OCI-M2 (cell line): Measurements from ENCODE around the gene WBP1.
"Not testable (repeated sequence)": the region's sequence is repeated elsewhere in the genome, so short reads cannot be mapped to it uniquely, and the experiment has no call there.

ENCODE experiments used
- DNase-seq: peaks from one replicate; lab custom pipeline; 2025; ENCODE audit not compliant: unreplicated experiment; lab: John Stamatoyannopoulos, UW

WBP1 gene

DNA sequence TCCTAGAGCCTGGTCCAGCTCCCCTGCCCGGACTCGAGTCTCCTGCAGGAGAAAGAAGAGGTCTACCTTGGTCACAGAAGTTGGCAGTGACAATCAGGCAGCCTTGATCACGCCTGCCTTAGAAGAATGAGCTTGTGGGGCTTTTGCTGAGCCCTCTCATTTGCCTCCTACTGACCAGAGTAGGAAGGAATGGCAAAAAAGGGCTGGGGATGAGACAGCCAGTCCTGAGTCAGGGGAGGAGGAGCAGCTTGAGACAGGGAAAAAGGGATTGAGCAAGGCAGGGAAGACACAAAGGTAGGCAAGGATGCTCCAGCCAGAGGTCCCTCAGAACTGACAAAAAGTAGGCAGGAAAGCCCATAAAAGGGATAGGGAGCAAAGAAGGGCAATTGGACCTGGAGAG lies 30.7 kb upstream of the WBP1 start:
- DNase-seq: no peak

DNA sequence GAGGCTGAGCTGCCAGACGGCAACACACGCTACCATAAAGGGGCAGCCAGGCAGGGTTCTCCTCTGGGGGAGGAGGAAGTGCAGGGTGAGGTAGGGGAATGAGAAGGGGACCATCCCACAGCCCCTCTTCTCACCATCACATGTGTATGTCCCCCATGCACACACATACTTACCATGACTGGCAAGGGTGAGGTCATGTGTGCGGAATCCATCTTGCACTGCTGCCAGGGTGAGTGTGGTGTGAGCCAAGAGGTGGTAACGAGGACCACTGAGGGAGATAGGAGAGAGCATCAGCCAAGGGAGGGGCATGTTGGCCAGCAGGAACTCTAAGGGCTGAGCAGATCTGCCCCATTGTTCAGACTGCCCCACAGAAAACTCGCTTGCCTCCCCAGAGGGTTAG lies 29.6 kb upstream of the WBP1 start:
- no peak for DNase-seq

DNA sequence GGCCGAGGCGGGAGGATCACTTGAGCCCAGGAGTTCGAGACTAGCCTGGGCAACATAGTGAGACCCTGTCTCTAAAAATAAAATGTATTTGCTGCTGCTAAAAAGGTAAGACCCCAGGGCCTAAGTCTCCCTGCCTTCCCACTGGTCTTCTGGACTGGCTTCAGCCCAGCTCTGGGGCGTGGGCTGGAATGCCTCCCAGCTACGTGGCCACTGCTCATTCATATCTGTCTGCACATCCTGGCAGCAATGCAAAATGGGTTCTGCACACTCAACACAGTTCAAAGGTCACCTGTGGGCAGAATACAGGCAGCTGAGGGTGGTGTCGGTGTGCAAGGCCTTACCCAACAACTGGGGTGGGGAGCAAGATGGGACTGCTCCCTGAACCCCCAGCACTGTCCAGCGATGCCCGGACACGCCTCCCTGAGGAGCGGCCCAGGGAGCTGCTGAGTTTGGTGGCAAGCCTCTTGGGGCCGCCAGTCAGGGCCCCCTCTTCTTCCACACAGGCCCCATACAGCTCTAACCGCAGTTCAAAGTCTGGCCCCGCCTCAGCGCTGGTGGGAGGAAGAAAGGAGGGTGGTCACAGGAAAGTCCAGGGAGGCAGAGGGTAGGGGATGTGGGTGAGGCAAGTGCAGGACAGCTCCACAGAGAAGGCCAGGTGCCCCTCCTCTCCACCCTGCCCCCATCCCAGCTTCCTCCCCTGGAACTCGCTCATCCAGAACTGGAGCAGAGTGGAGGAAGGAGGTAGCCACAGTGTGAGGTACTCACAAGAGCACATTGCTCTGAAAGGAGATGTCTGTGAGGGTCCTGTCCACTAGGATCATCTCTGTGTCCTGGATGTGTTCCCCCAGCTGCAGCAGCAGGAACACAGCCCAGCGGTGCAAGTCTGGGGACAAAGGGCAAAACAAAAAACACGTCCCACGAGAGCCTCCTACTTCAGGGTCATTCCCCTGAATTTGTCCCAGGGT lies 28.5 kb upstream of the WBP1 start:
- DNase-seq: no peak

DNA sequence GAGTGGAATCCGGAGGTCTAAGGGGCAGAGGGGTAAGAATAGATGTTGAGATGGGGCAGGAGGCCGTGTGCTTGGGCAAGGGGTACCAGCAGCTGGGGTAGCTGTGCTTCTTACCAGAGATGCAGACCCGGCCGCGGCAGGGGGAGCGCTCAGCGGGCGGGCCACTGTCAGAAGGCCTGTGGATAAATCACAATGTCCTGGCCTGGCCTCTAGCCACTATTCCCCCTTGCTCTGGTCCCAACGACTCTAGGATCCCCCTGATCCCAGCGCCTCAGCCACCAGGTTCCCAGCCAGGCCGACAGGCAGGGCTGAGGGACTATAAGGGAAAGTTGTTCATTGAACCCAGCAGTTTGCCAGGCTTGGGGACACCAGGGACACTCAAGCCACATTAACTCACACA lies 27.7 kb upstream of the WBP1 start:
- DNase-seq: no peak

DNA sequence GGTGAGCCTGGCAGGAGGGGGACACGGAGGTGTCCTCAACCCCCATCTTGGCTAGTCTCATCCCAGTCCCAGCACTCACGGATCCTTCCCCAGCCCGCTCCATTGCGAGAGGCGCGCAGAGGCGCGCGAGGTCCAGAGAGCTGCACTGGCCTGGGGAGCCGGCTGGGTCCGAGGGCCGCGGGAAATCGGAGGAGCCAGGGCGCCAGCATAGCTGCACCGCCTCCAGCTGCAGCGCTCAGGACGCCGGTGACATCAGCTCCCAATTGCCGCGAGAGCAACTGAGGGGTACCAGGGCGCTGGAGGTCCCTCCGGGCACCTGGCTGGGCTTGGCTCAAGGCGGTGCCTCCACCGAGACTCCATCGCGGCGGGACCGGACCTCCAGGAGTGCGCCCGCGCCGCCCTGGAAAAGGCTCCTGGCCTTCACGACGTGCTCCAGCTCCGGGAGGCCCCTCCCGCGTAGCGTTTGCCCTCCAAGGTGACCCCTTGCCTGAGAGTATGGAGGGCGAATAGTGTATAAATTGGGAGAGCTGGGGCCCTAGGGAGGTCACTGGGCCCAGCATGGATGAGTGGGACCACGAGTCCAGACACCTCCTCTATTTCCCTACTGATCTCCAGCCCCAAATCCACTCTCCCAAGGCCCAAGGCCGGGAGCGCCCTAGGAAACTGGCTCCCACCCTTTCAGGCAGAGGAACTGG lies 22.0 kb upstream of the WBP1 start:
- no peak for DNase-seq

DNA sequence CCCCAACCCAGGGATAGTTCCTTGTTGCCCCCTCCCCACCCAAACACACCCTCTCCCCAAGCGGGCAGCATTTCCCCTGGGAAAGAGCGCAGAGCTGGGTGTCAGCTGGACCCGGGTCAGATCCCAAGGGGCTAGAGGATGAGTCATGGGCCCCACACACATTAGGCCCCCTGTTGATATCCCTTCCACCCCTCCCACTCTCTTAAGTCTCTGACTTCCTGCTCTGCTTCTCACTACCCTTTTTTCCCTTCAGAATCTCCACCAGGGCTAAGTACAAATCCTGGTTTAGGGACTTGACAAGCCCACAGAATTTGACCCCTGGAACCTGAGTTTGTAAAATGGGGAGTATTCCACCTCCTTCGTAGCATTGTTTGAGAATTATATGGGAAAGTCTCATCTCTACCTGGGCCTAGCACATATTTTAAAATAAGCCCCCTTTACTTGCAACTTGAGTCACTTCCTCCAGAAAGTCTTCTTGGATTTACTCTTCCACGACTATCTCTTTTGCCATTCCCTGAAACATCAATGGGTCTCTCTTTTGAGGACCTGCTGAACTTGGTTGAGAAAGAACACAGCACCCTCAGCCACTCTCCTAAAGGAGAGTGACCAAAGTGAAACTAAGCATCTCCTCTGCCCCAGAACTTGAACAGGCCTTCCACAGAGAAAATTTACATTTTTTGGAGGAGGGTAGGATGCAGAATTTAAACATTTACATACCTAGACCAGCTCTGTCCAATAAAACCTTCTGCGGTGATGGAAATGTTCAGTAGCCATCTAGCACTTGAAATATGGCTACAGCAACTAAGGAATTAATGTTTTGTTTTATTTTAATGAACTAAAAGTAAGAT lies 21.2 kb upstream of the WBP1 start:
- DNase-seq: no peak

DNA sequence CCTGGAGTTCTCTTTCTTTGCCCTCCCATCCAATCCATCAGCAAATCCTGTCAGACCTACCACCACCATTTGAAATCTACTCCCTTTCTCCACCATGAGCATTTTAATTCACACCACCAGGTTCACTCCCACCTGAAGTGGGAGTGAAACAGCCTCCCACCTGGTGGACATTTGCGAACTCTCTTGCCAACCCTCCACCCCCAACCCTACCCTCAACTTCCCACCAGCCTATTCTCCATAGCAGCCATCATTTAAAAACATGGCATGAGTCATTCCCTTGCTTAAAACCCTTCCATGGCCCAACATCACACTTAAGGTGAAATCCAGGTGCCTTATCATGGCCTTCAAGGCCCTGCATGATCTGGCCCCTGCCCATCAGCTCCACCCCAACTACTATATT lies 20.0 kb upstream of the WBP1 start:
- DNase-seq: no peak

DNA sequence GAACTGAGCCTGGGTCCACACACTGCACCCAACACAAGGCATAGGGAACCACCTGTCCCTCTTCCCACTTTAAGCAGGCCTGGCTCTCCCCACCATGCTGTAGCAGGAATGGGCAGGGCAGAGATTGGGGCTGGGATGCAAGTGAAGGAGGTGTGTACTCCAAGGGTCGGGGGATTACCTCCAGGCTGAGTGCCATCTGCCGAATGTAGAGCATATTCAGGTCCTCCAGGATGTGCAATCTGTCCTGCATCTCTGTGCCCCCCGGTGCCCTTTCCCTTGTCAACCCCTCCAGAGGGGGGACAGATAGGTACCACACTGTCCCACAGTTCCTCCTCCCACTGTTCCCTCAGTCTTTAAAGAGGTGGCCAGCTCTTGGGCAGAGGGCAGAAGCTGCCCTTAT lies 18.9 kb upstream of the WBP1 start:
- no peak for DNase-seq

DNA sequence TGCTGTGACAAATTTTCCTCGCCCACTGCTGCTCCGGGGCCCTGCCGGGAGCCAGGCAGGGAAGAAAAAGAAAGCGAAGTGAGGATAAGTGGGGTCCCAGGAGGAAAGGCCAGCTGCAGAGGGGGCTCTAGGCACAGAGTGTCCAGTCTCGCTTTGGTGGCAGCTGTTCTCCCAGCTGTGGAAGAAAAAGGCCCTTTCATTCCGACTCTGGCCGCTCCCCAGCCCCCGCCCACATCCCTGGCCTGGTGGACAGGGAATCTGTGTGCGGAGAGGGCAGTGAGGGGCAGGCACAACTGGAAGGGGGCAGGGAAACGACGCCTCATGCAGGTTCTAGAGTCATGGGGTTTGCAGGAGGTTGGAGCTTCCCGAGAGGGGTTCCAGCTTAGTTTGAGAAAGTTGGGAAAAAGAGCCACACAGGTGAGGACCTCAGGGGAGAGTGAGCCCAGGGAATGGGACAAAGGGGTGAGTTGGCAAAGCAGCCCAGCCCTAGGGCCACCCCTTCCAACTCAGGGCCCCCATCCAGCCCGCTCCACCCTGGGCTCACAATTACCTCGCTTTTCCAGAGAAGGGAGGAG lies 18.3 kb upstream of the WBP1 start:
- no peak for DNase-seq

DNA sequence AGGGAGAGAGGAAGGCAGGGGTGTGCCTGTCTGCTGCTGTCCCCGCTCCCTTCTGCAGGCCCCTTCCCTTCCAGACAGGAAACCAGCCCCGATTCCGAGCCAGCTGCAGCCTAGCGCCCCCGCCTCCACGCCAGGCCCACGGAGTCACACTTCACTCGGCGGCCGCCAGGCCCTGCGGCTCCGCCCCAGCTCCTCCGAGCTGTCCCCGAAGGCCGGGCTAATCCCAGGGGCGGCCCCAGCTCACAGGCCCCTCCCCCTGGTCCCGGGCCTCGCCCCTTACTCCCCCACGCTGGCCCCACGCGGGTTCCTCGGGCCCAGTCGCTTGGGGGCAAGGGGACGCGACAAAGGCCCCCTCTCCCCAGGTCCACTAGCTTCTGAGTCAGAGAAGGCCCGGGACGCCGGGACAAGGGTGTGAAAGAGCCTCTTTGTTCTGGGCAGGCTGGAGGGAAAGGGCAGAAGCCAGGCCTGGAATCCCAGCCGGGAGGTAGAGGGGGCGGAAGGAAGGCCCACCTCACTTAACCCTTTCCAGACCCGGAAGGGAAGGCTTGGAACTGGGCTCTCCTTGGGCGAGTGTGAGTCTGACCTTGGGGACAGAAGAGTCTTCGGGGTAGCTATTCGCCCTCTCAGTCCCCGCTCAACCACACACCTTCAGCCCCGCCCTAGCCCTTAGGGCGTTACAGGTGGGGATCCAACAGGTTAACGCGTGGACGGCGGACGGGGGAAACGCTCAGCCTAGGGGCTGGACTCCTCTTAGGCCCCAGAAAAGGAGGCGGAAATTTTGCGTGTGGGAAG lies 17.7 kb upstream of the WBP1 start:
- no peak for DNase-seq

DNA sequence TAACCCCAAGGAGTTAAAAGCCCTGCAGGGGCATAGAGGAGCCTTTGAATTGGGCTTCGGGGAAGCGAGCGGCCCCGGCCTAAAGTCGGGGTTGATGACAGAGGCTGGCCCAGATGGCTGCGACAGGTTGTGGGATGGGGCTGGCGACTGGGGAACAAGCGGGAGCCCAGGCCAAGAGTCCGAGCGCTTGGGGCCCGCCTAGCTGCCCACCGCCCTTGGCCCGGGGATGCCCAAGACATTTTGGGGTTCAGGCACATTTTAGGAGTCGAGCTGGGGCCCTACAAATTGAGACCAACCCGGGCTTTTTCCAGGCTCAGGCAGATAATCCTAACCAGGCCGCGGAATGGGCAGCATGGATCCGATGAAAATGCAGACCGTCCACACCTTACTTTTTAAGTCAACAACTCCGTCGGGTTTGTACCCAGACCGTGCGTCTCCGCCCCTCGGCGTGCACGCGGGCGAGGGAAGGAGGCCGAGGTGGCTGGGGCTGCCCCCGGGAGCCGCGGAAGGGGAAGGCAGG lies 17.0 kb upstream of the WBP1 start:
- no peak for DNase-seq

DNA sequence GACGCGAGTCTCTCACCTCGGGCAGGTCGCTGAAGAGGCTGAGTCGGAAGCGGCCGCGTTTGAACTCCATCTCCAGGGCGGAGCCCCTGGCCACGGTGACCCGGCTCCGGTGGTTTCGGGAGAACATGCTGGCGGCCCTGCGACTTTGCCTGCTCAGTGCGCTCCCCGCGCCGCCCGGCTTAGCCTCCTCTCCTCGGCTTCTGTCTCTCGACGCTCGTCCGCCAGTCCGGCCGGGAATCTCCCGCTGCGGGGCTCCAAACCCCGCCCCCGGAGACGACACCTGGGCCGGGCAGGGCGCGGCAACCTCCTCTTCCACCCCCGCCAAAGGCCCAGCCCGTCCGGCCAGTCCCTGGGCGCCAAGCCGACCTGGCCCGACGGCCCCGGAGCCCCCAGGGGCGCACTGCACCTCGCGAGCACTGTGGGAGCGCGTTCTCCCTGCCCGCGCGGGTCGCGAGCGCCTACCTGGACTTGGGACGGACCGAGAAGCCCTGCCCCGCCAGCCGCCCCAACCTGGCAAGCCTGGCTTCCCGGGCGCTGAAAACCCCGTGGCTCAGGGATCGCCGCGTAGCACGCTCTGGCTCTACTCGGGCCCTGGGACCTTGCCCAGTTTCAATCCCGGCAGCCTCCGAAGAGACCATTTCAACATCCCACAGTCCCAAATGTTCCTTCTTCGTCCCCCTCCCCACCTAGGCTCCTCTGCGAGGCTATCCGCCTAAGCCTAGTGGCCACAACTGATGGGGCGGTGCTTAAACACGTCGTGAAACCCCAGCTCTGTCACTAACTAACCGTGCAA lies 16.4 kb upstream of the WBP1 start, which contains the start of gene RTKN:
RTKN (minus strand) TSS at position 248 of the 793 bp plus-strand sequence; CDS start at position 127, 121 bp downstream.
- DNase-seq: no peak

DNA sequence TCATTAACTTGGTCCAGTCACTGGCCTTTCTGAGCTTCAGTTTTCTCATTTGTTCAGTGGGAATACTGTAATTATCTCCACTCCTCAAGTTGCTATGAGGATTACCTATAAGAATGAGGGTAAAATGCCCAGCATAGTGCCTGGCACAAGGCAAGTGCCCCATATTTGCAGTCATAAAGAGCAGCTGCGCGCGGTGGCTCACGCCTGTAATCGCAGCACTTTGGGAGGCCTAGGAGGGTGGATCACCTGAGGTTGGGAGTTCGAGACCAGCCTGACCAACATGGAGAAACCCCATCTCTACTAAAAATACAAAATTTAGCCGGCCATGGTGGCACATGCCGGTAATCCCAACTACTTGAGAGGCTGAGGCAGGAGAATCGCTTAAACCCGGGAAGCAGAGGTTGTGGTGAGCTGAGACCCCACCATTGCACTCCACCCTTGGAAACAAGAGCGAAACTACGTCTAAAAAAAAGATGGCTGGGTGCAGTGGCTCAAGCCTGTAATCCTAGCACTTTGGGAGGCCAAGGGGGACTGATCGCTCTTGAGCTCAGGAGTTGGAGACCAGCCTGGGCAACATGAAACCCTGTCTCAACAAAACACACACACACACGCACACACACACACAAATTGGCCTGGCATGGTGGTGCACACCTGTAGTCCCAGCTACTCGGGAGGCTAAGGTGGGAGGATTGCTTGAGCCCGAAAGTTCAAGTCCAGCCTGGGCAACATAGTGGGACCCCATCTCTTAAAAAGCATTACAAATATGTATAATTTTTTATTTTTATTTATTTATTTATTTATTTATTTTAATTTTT lies 15.5 kb upstream of the WBP1 start:
- DNase-seq: not testable (repeated sequence)

DNA sequence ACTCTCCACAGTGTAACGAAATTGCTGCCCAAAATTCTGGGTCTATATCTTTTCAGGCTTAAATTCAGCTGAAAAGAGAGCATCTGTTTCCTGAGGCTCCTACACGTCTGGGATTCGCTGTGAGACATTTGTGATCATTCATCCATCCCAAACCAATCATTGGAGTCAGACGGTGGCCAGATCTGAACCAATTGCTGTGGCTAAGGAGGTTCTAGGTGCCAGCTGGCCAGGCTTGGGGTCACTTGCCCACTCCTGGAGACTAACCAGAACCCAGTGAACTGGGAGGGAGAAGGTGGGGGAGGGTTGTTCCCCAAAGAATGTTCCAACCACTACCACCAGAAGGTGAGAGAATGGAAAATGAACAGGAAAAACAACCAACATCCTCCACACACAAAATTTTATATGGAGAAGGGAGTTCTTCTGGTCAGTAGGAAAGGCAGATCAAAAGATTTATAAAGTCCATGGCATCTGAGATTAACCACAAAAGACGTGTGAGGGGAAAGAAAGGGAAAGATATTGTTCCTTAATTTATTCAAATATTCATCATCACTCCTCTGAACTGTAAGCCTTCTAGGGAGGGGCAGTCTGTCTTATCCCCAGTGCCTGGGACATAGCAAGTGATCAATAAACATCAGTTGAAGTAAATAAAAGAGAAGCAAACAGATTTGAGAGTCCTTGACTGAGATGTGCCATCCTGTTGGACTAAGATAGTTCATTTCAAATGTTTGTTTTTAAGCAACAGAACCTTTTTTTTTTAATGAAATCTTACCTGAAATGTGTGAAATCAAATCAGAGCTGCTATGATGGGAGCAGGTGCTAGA lies 13.5 kb upstream of the WBP1 start:
- DNase-seq: no peak

DNA sequence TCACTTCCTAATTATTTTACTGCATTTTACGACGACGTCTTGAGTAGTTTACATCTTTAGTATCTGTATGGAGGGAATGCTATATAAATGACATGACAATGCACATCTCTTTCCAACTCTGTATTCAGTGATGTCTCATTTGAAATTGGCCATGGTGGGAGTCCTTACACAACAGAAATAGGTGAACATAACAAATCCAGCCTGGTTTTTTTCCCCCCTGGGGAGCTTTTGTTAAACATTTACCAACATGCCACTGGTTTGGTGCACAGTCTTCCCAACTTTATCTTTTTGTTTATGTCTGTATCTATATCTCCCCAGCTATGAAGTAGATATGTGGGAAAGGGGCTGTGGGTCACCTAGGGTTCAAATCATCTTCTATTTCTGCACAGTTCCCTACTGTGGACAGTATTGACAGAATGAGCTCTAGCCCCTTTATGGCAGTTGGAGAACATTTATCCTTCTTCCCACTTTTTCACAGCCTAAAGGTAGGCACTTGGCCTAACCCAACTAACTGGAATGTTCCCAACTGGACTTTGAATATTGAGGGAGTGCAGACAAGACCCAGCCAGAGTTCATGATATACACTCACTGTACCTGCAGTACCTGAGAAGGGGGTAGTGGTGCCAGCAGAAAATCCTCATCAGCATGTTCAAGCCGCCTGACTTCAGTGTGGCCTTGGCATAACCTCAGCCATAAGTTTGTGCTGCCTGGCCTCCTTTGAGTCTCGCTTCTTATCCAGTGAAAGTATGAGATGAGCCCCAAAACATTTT lies 10.8 kb upstream of the WBP1 start:
- DNase-seq: no peak

DNA sequence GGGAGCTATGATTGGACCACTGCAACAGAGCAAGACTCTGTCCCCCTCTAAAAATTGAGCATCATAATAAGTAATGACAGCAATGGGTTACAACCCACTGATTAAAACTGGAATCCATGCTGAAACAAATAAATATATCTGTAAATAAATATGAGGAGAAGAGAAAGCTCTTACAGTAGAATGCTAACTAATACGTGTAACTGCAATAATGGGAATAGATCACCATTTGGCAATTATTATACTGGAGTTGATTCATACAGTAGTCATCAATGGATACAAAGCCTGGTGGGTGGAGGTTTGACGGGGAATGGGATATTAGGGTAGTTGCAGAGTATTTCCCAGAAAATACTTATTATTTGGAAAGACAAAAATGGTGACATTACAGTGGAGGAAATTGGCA lies 9.5 kb upstream of the WBP1 start:
- no peak for DNase-seq
